Activated T-cell treated with anti-CD3 and anti-CD28 coated beads for 48 hours (primary cell): ENCODE results near the gene ASPA.
"Not testable (repeated sequence)": the region's sequence is repeated elsewhere in the genome, so short reads cannot be mapped to it uniquely, and the experiment has no call there.

Source experiments
- DNase-seq: peaks from one replicate; pipeline ENCODE4 v3.0.0-alpha.2; 2020; ENCODE audit warnings: low read depth

Gene ASPA

GRCh38 chr17:3507869-3508268 is 32.1 kb downstream of the ASPA start:
- no peak for DNase-seq

DNA sequence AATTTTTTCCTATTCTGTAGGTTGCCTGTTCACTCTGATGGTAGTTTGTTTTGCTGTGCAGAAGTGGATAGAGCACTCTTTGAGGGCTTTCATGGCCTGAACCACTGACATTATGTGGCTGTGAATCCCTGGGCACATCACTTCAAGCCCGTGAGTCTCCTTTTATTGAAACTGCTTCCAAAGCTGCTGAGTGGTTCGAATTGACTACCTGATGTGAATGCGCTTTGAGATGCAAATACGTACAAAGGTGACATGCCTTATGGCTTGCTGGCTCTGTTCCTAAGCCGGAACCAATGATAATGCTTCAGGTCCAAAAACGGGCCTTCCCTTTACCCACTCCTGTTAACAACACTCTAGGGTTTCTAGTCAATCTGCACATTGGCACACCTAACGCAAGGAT is 34.3 kb downstream of the ASPA start:
- no peak for DNase-seq

- no peak for DNase-seq
Observed at GRCh38 chr17:3511852-3512504, 36.2 kb downstream of the ASPA start.

GRCh38 chr17:3512505-3513171 is 36.8 kb downstream of the ASPA start:
- DNase-seq = no peak

DNA sequence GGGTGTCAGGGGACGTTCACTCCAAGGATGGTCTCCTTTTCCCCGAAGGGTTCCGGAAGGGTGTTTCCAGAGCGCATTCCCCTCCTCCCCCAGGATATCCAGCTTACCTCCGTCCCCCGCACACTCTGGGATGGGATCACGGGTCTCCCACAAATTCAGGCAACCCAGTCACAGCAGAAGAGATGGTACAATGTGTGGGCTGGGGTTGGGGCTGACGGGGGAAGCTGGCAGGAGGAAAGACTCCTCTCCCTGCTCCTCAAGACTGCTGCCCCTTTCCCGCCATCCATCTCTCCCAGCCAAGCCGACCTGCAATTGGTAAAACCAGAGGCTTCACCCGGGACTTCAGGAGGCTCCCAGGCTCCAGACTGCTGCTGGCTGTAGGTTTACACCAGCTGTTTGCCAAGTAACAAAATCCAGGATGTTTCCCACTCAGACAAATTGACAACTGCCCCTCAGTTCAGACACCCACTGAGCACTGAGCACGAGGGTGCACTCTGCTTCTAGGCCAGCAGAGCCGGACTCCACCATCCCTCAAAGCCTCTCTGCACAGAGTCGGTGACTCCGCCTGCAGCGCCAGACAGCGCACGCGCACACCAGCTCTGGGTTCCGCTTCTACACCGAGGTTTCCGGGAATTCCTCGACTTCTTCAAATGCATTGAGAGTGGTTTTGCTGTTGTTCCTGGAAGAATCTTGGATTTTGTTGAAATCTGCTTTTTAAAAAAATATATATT is 37.7 kb downstream of the ASPA start:
- no peak for DNase-seq

DNA sequence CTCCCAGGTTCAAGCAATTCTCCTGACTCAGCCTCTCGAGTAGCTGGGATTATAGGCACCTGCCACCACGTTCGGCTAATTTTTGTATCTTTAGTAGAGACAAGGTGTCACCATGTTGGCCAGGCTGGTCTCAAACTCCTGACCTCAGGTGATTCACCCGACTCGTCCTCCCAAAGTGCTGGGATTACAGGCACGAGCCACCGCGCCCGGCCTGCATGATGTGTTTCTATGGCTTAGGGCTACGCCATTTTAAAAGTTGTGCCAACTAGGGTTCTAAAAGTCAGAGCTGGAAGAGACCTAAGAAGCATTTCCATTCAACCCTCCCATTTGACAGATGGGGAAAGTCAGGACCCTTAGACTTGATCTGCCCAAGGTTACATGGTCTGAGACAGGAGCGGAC is 38.4 kb downstream of the ASPA start:
- DNase-seq = not testable (repeated sequence)

DNA sequence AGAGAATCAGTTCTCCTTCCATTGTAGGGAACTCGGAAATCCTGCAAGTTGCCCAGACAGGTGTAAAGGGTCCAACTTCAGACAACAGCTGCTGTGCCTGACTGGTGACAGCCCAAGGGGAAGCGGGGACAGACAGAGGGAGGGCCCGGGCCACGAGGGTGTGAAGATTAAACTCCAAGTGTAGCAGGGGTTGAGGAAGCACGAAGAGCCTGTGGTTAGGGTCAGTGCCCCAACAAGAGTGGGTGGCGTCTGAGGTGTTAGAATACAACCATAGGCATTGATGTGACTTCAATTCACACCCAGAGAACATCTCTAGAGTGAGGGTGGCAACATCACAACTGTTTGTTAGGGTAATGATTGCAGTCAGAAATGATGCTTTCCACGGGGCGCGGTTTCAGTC is 39.1 kb downstream of the ASPA start:
- no peak for DNase-seq

- not testable (repeated sequence) for DNase-seq
Observed at GRCh38 chr17:3519472-3519871, 43.7 kb downstream of the ASPA start.

- no peak for DNase-seq
Observed at GRCh38 chr17:3524024-3524423, 48.2 kb downstream of the ASPA start.

DNA sequence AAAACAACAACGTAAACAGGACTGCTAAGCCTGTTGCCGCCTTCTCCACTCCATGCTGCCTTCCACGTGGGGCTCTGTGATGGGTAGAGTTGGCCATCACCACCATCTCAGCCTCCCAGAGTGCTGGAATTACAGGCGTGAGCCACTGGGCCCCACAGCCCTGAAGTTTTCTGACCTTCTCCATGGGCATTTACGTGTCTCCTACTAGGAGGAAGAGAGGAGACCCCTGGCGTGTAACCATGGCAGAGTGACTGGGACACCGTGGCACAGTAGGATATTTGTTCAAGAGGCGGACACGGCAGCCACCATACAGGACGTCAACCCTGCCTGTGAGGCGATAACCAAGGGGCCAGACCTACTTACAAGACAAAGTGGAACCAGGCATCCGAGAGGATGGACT is 50.7 kb downstream of the ASPA start:
- no peak for DNase-seq

GRCh38 chr17:3526971-3527370 is 51.2 kb downstream of the ASPA start:
- DNase-seq = no peak

GRCh38 chr17:3527468-3527867 is 51.7 kb downstream of the ASPA start:
- DNase-seq = no peak

DNA sequence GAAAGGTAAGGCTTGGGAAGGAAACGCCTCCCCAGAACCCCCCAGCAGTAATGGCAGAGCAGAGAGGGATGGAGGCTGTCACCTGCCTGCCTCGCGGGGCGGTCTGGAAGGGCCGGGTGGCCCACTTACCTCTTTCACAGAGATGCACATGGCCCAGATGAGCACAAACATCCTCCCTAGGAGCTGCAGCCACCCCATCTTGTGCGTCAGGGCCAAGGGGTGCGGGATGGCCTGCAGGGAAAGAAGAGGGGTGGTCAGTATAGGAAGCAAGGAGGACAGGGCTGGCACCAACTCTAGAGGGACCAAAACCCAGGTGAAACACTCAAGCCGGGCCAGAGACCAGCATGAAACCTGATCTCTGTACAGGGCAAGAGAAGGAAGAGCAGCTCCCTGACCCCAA is 52.1 kb downstream of the ASPA start:
- no peak for DNase-seq

DNA sequence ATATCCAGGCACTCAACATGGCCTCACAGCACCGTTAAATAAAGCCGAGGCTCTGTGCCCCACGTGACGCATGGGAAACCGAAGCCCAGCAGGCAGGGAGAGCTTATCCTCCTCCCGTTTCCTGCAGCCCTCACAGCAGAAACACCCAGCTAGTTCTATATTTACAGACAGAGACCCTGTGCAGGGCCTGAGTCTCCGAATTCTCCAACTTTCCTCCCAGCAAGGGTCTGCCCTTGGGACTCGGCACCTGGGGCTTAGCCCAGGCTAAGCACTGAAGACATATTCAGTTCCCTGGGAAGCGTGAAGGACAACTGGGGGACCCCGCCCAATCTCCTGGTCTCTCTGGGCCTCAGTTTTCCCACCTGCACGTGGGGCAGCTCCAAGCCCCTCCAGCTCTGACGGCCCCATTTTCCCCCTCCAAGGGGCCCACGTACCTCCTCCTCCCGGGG is 52.6 kb downstream of the ASPA start:
- no peak for DNase-seq

- no peak for DNase-seq
Observed at GRCh38 chr17:3528880-3529511, 53.2 kb downstream of the ASPA start.

GRCh38 chr17:3529817-3530741 is 54.3 kb downstream of the ASPA start:
- no peak for DNase-seq

- no peak for DNase-seq
Observed at GRCh38 chr17:3531266-3532101, 55.7 kb downstream of the ASPA start.

DNA sequence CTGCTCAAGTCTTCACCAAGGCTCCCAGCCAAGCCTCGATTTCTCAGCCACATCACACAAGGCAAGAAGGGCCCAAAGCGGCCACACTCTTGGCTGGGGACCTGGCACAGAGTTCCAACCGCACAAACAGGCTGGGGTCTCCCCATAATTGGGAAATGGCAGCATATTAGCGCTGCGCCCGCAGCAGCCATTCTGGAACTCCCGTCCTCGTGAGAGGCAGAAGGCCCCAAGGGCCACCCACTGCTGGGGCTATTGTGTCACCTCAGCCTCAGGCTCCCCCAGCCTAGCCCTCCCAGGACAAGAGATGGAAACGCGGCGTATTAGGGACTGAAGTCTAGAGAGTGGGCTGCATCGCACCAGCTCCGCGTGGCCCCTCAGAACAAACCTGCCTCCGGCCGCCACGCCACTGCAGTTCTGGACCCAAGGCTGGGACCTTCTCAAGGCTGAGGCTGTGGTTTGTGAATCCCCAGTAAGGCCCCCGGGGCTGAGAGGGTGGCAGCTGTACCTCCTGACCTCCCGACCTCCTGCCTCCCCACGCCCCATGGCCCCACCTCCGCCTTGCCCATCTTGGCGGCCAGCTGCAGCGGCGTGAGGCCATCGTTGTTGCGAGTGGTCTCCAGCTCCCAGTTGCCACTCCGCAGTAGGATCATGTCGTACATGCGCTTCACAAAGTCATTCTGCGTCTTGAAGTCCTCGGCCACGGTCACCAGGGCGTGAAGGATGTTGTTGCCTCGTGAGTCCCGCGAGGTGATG is 56.5 kb downstream of the ASPA start:
- no peak for DNase-seq

- DNase-seq = no peak
Observed at GRCh38 chr17:3532859-3533142, 57.0 kb downstream of the ASPA start.

DNA sequence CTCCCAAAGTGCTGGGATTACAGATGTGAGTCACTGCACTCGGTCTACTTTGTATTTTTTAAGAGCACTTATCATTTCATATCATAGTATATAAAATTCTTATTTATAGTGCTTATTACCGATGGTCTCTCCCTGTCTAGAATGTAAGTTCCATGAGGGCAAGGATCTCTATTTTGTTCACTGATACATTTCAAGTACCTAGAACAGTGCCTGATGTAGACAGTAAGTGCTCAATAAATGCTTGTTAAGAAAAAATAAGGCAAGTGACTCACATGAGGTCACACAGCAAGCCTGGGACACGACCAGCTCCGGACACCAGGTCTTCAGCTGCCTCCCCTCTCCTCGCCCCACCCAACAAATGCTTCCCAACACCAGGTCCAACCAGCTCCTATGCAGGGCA is 58.0 kb downstream of the ASPA start:
- DNase-seq = no peak
